ENCODE results near the gene EPB41L1.
"Not testable (repeated sequence)": the region's sequence is repeated elsewhere in the genome, so short reads cannot be mapped to it uniquely, and the experiment has no call there.

EPB41L1 gene

GRCh38 chr20:36135159-36135558 is 19.4 kb upstream of the EPB41L1 start:
- no peak overlapping the region for H3K27ac ChIP-seq
- no peak for TF ChIP-seq ZFX (IDR thresholded peaks at IDR 0.05; ENCODE audit: borderline replicate concordance)
- TF ChIP-seq CTCF (IDR thresholded peaks at IDR 0.05), result no peak

- no peak for TF ChIP-seq CTCF (IDR thresholded peaks at IDR 0.05)
- no peak for TF ChIP-seq ZFX (IDR thresholded peaks at IDR 0.05; ENCODE audit: borderline replicate concordance)
- no peak overlapping the region for H3K27ac ChIP-seq
These were observed 18.7 kb upstream of the EPB41L1 start for GRCh38 chr20:36135821-36136220.

- H3K27ac ChIP-seq, result not testable (repeated sequence)
These were observed 17.2 kb upstream of the EPB41L1 start for GRCh38 chr20:36137313-36137712.

DNA sequence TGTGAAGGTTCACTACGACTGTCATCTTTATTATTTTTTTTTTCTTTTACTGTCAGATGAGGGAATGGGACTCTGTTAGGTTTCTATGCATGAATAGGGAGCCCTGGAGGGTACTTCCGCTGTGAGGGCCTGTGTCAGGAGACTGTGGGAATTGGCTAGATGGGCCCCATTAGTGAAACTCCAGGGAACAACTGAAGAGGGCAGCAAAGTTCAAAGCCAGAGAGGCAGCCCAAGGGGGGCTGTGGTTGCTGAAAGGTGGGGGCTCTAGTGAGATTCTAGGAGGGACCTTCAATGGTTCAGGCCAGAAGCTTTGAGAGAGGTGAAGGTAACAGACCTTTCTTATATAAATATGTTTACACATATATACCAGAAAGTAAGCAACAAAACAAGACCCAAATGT is 13.2 kb upstream of the EPB41L1 start:
- TF ChIP-seq ZFX (IDR thresholded peaks at IDR 0.05; ENCODE audit: borderline replicate concordance) (no peak), CTCF (IDR thresholded peaks at IDR 0.05) (no peak)
- no peak overlapping the region for H3K27ac ChIP-seq

GRCh38 chr20:36144336-36144735 is 10.2 kb upstream of the EPB41L1 start:
- TF ChIP-seq CTCF (IDR thresholded peaks at IDR 0.05) (no peak), ZFX (IDR thresholded peaks at IDR 0.05; ENCODE audit: borderline replicate concordance) (no peak)
- no peak overlapping the region for H3K27ac ChIP-seq

- TF ChIP-seq CTCF (IDR thresholded peaks at IDR 0.05), result no peak
- TF ChIP-seq ZFX (IDR thresholded peaks at IDR 0.05; ENCODE audit: borderline replicate concordance), result no peak
- H3K27ac ChIP-seq, result no peak overlapping the region
These were observed 8.4 kb upstream of the EPB41L1 start for GRCh38 chr20:36145877-36146707.

GRCh38 chr20:36147690-36148089 is 6.8 kb upstream of the EPB41L1 start:
- TF ChIP-seq ZFX (IDR thresholded peaks at IDR 0.05; ENCODE audit: borderline replicate concordance) (no peak), CTCF (IDR thresholded peaks at IDR 0.05) (no peak)

GRCh38 chr20:36148439-36148838 is 6.1 kb upstream of the EPB41L1 start:
- H3K27ac ChIP-seq, result no peak overlapping the region
- TF ChIP-seq CTCF (IDR thresholded peaks at IDR 0.05) (no peak), ZFX (IDR thresholded peaks at IDR 0.05; ENCODE audit: borderline replicate concordance) (no peak)

More at GRCh38 chr20:36147690-36148089, 6.8 kb upstream of the EPB41L1 start:
- H3K27ac ChIP-seq, result no peak overlapping the region
